Endothelial cell of umbilical vein (primary cell): ENCODE measurements around the gene HOXA9. TPM values are rescaled to one million over a fixed set of nuclear protein-coding genes. Genes with fewer than 3 reads are reported as not detected.

Experiments
- BruUV-seq: library from RNA; stranded (reverse); fragments of 400-500 nt; replicated peaks from 2 replicates; lab custom pipeline; 2021; lab: Mats Ljungman, UMichigan
- CTCF ChIA-PET: fragments of 300-600, 350-600 bp; sonication (Branson Sonifier 250); formaldehyde crosslinking; loops from one replicate; lab custom pipeline; 2021; ENCODE audit warnings: antibody characterized with exemption, inconsistent platforms; lab: Charles Lee
- POLR2A ChIA-PET: fragments of 300-600, 350-600 bp; sonication (Branson Sonifier 250); formaldehyde crosslinking; loops from one replicate; lab custom pipeline; 2021; ENCODE audit warnings: antibody characterized with exemption, inconsistent platforms; lab: Charles Lee
- DNase-seq: peaks from one replicate; pipeline ENCODE4 v3.0.0-alpha.2; 2011; ENCODE audit warnings: low read depth, low spot score
- FAIRE-seq: peaks from 2 replicates; lab custom pipeline; 2011; peaks lifted over from hg19 to GRCh38; lab: Jason Lieb, UNC
- H2AFZ ChIP-seq: 2 replicates; pipeline ENCODE4 v1.6.0; 2012; ENCODE audit warnings: low read depth, low read length, control low read depth, inconsistent platforms
- H3K27ac ChIP-seq: 2 replicates; pipeline ENCODE4 v1.5.1; 2011; ENCODE audit warnings: low read depth, mild to moderate bottlenecking, control low read depth, low read length, moderate library complexity; ENCODE audit not compliant: insufficient read depth
- H3K27me3 ChIP-seq, 2 experiments: 2 replicates each; pipeline versions ENCODE4 v1.6.0 to v1.6.1; 2011; ENCODE audit warnings: low read length in 2 of 2, mixed read lengths in 1 of 2; ENCODE audit not compliant: control insufficient read depth in 2 of 2, insufficient read depth in 2 of 2
- H3K36me3 ChIP-seq, 2 experiments: 2 replicates in 1 of 2; 3 replicates in 1 of 2; pipeline ENCODE4 v1.5.1; 2011; ENCODE audit warnings: low read length in 2 of 2, mild to moderate bottlenecking in 1 of 2, moderate library complexity in 1 of 2; ENCODE audit not compliant: control insufficient read depth in 2 of 2, insufficient read depth in 2 of 2; ENCODE audit errors: extremely low read depth in 1 of 2
- H3K4me1 ChIP-seq: 3 replicates; pipeline ENCODE4 v1.5.1; 2011; ENCODE audit warnings: mild to moderate bottlenecking, low read length; ENCODE audit not compliant: control insufficient read depth, insufficient read depth; ENCODE audit errors: extremely low read depth
- H3K4me2 ChIP-seq: 2 replicates; pipeline ENCODE4 v1.6.1; 2011; ENCODE audit warnings: low read length, control low read depth, mixed read lengths; ENCODE audit not compliant: insufficient read depth
- H3K4me3 ChIP-seq, 3 experiments: fragments of 200-600 bp in 1 of 3; sonication (generic), shearing (Covaris generic) in 1 of 3; replicated peaks in 1 of 3; 2 replicates each; pipeline ENCODE4 v1.5.1; 2011 to 2016; ENCODE audit warnings: control low read depth in 3 of 3, low read length in 3 of 3, mild to moderate bottlenecking in 2 of 3, inconsistent platforms in 1 of 3, low read depth in 1 of 3, moderate library complexity in 1 of 3; ENCODE audit not compliant: insufficient read depth in 1 of 3
- H3K79me2 ChIP-seq: 2 replicates; pipeline ENCODE4 v1.6.0; 2012; ENCODE audit warnings: low read length, inconsistent platforms; ENCODE audit not compliant: control insufficient read depth, insufficient read depth
- H3K9ac ChIP-seq: replicated peaks from 2 replicates; pipeline ENCODE3; 2011; ENCODE audit warnings: low read length, control low read depth; ENCODE audit not compliant: insufficient read depth; ENCODE audit errors: extremely low read depth
- H3K9me1 ChIP-seq: replicated peaks from 3 replicates; pipeline ENCODE4 v1.6.0; 2011; ENCODE audit warnings: mild to moderate bottlenecking, low read length; ENCODE audit not compliant: control insufficient read depth, insufficient read depth; ENCODE audit errors: extremely low read depth
- H3K9me3 ChIP-seq: replicated peaks from 2 replicates; pipeline ENCODE4 v1.5.1; 2012; ENCODE audit warnings: low read length, inconsistent platforms; ENCODE audit not compliant: control insufficient read depth, insufficient read depth
- H4K20me1 ChIP-seq: replicated peaks from 2 replicates; pipeline ENCODE3; 2011; ENCODE audit warnings: mild to moderate bottlenecking, low read length; ENCODE audit not compliant: control insufficient read depth, insufficient read depth; ENCODE audit errors: extremely low read depth
- CTCF ChIP-seq, 2 donors: IDR thresholded peaks; 1 replicate in 1 of 2; 2 replicates in 1 of 2; pipeline ENCODE4 v1.5.1; 2011; ENCODE audit warnings: low read length in 2 of 2, mild to moderate bottlenecking in 2 of 2, moderate library complexity in 2 of 2, control low read depth in 1 of 2, inconsistent platforms in 1 of 2, low read depth in 1 of 2; ENCODE audit not compliant: insufficient read depth in 1 of 2; ENCODE audit errors: extremely low read depth in 1 of 2
- EZH2 ChIP-seq: IDR thresholded peaks from 2 replicates; pipeline ENCODE4 v1.6.1; 2012; ENCODE audit warnings: borderline replicate concordance, low read depth, mild to moderate bottlenecking, moderate library complexity, low read length, inconsistent platforms; ENCODE audit not compliant: severe bottlenecking
- FOS ChIP-seq: IDR thresholded peaks from 2 replicates; pipeline ENCODE4 v1.6.1; 2011; ENCODE audit warnings: mild to moderate bottlenecking, low read length, moderate library complexity, borderline replicate concordance; ENCODE audit not compliant: insufficient read depth
- MYC ChIP-seq: IDR thresholded peaks from one replicate; pipeline ENCODE4 v1.6.1; 2011; ENCODE audit warnings: mild to moderate bottlenecking, low read depth, low read length
- POLR2AphosphoS5 ChIP-seq: IDR thresholded peaks from 2 replicates; pipeline ENCODE4 v1.6.1; 2012; ENCODE audit warnings: low read depth, mild to moderate bottlenecking, control low read depth, low read length, moderate library complexity; ENCODE audit not compliant: insufficient read depth
- dilution Hi-C: fragments of 300-500 bp; cut with MboI; formaldehyde crosslinking; loops from one replicate; pipeline ENCODE4 v1.15.0; 2019; ENCODE audit warnings: low sequenced_read_pairs; ENCODE audit not compliant: extremely low pct_ligation_motif_present
- intact Hi-C: fragments of 100-400 bp; cut with micrococcal nuclease; formaldehyde crosslinking; loops from one replicate; pipeline ENCODE4 v1.10.0; 2022
- polyA plus RNA-seq, 4 experiments: library from polyadenylated mRNA; depleted of rRNA in 3 of 4; stranded (reverse) in 3 of 4; unstranded in 1 of 4; fragments of >200 nt; gene quantifications; 2 replicates each; pipeline versions ENCODE4 v1.2.1 to v1.2.3, GENCODE V29; 2011 to 2012; ENCODE audit warnings: missing spikeins in 1 of 4
- total RNA-seq: library from RNA; stranded (reverse); gene quantifications from 2 replicates; pipeline ENCODE4 v1.2.3, GENCODE V29; 2021

HOXA9 gene
- total and polyA plus RNA-seq, 2 donors (not counting 3 experiments of a cell fraction or from before 2014, with no cell fraction given), result 47.2 to 61.6 TPM

GRCh38 chr7:27189997-27190748 is 24.8 kb upstream of the HOXA9 start:
- no peaks in the 10 kb centered on the region for H4K20me1 ChIP-seq
- DNase-seq, result no peak
- dilution Hi-C loops (no loop called here), intact Hi-C loops (loop anchor here (2.0 to 5.0 kb wide), 3 partner anchors 473 to 1333 kb away; partner anchors contain the start of gene HIBADH)
- no peak overlapping the region for H3K4me2 ChIP-seq
- no peak overlapping the region for H3K4me3 ChIP-seq
- H3K36me3 ChIP-seq, result no peaks in the 10 kb centered on the region
- no peak overlapping the region for H2AFZ ChIP-seq
- no TSS peak for BruUV-seq
- H3K27me3 ChIP-seq, result peaks cover 15 to 23% of the 10 kb centered on the region in 2 experiments
- POLR2A ChIA-PET, result no interaction called here
- CTCF ChIA-PET, result interaction anchor here (0.9 to 5.0 kb wide), 4 partner anchors 10 to 904 kb away, joined by 3 to 42 read pairs (median 4); partner anchors contain the start of gene HOXA13
- no peak for TF ChIP-seq MYC
- no peak for TF ChIP-seq FOS
- TF ChIP-seq EZH2, result no peak
- no peak for TF ChIP-seq CTCF (IDR thresholded peaks at IDR 0.05; ENCODE audit: extremely low read depth in 1 of 2, insufficient read depth in 1 of 2, low read depth in 1 of 2, low read length in 2 of 2)
- no peak for TF ChIP-seq POLR2AphosphoS5
- H3K4me1 ChIP-seq, result peaks cover 44% of the 10 kb centered on the region
- H3K27ac ChIP-seq, result no peak overlapping the region
- H3K79me2 ChIP-seq, result peaks cover 26% of the 10 kb centered on the region
- FAIRE-seq, result no peak
- H3K9me3 ChIP-seq, result no peaks in the 10 kb centered on the region
- H3K9me1 ChIP-seq, result no peaks in the 10 kb centered on the region
- no peak overlapping the region for H3K9ac ChIP-seq
